Measurements from ENCODE around the gene CHRNA9.

DNA sequence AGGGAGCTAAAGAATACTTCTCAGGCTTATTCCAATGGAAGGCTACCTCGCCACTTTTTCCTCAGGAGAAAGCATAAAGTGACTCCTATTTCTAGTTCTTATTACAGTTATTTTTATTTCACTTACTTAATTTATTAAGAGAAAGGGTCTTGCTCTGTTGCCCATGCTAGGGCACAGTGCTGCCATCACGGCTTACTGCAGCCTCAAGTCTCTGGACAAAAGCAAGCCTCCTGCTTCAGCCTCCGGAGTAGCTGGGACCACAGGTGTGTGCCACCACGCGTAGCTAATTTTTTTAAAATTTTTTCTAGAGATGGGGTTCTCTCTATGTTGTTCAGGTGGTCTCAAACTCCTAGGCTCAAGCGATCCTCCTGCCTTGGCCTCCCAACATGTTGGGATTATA, 36.0 kb upstream of the CHRNA9 start:
- TF ChIP-seq, protein P1, sequence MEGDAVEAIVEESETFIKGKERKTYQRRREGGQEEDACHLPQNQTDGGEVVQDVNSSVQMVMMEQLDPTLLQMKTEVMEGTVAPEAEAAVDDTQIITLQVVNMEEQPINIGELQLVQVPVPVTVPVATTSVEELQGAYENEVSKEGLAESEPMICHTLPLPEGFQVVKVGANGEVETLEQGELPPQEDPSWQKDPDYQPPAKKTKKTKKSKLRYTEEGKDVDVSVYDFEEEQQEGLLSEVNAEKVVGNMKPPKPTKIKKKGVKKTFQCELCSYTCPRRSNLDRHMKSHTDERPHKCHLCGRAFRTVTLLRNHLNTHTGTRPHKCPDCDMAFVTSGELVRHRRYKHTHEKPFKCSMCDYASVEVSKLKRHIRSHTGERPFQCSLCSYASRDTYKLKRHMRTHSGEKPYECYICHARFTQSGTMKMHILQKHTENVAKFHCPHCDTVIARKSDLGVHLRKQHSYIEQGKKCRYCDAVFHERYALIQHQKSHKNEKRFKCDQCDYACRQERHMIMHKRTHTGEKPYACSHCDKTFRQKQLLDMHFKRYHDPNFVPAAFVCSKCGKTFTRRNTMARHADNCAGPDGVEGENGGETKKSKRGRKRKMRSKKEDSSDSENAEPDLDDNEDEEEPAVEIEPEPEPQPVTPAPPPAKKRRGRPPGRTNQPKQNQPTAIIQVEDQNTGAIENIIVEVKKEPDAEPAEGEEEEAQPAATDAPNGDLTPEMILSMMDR (IDR thresholded peaks at IDR 0.05; ENCODE audit: insufficient read depth, low read depth, low read length): no peak
- TF ChIP-seq EZH2 (IDR thresholded peaks at IDR 0.05; ENCODE audit: insufficient read depth, low read length): no peak

Data from astrocyte (in vitro differentiated cells and primary cell).